DND-41 (cell line): Measurements from ENCODE around the gene USP13.

Source experiments
- EZH2 ChIP-seq: IDR thresholded peaks from 3 replicates; pipeline ENCODE4 v1.6.1; 2012; ENCODE audit warnings: borderline replicate concordance, low read depth, mild to moderate bottlenecking, moderate library complexity, low read length, inconsistent platforms; ENCODE audit not compliant: severe bottlenecking
- TF ChIP-seq, protein P1 (sequence below): IDR thresholded peaks from 2 replicates; pipeline ENCODE4 v1.5.1; 2012; ENCODE audit warnings: borderline replicate concordance, low read length, moderate library complexity, mild to moderate bottlenecking; ENCODE audit not compliant: poor library complexity, severe bottlenecking; ENCODE audit errors: extremely low read depth

DNA sequence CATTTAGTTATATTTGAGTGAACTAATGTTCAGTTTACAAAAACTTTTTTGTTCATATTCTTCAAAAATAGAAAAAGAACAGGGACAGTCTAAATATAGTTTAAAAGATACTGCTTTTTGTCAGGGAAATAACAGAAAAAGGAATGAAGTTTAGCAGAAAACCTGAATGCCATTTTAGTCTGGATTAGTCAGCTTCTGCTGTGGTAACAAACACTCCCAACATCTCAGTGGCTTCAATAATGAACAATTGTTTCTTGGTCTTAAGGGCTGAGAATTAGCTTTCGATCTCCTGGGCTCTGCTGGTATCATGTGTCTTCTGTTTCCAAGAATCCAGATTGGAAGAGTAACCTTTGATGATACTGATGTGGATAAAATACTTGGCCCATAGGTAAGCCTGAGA, 12.4 kb upstream of the USP13 start:
- no peak for TF ChIP-seq EZH2
- TF ChIP-seq, protein P1, sequence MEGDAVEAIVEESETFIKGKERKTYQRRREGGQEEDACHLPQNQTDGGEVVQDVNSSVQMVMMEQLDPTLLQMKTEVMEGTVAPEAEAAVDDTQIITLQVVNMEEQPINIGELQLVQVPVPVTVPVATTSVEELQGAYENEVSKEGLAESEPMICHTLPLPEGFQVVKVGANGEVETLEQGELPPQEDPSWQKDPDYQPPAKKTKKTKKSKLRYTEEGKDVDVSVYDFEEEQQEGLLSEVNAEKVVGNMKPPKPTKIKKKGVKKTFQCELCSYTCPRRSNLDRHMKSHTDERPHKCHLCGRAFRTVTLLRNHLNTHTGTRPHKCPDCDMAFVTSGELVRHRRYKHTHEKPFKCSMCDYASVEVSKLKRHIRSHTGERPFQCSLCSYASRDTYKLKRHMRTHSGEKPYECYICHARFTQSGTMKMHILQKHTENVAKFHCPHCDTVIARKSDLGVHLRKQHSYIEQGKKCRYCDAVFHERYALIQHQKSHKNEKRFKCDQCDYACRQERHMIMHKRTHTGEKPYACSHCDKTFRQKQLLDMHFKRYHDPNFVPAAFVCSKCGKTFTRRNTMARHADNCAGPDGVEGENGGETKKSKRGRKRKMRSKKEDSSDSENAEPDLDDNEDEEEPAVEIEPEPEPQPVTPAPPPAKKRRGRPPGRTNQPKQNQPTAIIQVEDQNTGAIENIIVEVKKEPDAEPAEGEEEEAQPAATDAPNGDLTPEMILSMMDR = no peak
